Measurements from ENCODE around the gene MPIG6B. TPM values are rescaled to one million over a fixed set of nuclear protein-coding genes. Genes with fewer than 3 reads are reported as not detected.

The MPIG6B gene
- polyA plus RNA-seq, 2 of the 4 experiments (the other 2 are of a cell fraction), result not detected

DNA sequence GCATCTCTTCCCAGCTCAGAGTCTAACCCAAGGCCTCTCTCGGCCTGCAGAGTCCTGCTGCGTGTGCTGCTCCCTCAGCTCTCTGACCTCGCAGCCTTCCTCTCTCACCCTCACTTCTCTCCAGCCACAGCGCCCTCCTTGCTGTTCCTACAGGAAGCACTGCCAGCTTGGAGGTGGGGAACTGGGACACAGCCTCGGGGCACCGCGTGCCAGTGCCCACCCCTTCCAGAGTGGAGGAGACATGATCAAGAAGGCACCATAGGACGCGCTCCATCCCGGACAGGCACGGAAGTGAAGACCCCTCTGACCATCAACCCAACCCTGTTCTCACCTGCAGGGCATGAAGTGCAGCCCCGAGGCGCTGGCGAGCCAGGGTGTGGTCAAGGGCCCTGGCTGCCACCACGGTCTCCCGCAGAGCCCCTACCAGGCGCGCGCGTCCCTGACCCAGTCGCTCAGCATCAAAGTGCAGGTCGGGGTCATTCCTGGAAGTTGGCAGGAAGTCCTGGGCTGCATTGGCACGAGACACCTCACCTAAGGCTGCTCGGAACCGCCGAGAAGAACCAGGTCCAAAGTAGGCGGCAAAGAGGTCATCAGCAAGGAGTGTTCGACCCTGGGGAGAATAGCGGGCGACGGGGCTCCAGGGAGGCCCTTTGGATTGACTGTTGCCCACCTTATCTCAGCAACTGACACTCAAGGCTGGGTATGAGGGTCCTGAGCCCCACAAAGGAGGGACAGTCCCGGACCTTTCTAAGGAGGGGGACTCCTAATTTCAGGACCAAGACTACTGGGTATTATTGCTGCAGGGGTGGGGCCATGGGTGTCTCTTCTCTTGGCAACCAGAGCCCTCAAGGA, 52.7 kb downstream of the MPIG6B start:
- TF ChIP-seq CHD4 (IDR thresholded peaks at IDR 0.05; ENCODE audit: borderline replicate concordance) (no peak), CHD2 (IDR thresholded peaks at IDR 0.05; ENCODE audit: low read length, partially characterized antibody) (no peak), SREBF2 (IDR thresholded peaks at IDR 0.05) (no peak), NPAS2 (CRISPR knock-in tag; IDR thresholded peaks at IDR 0.05; ENCODE audit: borderline replicate concordance) (no peak), SMC3 (IDR thresholded peaks at IDR 0.05) (no peak), EHMT2 (IDR thresholded peaks at IDR 0.05; ENCODE audit: low read depth) (no peak), HEYL (CRISPR knock-in tag; IDR thresholded peaks at IDR 0.05) (no peak), HDAC2 (IDR thresholded peaks at IDR 0.05) (no peak), BHLHE40 (IDR thresholded peaks at IDR 0.05; ENCODE audit: low read depth, low read length) (no peak)
- TF ChIP-seq, protein P1, sequence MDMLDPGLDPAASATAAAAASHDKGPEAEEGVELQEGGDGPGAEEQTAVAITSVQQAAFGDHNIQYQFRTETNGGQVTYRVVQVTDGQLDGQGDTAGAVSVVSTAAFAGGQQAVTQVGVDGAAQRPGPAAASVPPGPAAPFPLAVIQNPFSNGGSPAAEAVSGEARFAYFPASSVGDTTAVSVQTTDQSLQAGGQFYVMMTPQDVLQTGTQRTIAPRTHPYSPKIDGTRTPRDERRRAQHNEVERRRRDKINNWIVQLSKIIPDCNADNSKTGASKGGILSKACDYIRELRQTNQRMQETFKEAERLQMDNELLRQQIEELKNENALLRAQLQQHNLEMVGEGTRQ (IDR thresholded peaks at IDR 0.05), result no peak
- TF ChIP-seq, protein P2, sequence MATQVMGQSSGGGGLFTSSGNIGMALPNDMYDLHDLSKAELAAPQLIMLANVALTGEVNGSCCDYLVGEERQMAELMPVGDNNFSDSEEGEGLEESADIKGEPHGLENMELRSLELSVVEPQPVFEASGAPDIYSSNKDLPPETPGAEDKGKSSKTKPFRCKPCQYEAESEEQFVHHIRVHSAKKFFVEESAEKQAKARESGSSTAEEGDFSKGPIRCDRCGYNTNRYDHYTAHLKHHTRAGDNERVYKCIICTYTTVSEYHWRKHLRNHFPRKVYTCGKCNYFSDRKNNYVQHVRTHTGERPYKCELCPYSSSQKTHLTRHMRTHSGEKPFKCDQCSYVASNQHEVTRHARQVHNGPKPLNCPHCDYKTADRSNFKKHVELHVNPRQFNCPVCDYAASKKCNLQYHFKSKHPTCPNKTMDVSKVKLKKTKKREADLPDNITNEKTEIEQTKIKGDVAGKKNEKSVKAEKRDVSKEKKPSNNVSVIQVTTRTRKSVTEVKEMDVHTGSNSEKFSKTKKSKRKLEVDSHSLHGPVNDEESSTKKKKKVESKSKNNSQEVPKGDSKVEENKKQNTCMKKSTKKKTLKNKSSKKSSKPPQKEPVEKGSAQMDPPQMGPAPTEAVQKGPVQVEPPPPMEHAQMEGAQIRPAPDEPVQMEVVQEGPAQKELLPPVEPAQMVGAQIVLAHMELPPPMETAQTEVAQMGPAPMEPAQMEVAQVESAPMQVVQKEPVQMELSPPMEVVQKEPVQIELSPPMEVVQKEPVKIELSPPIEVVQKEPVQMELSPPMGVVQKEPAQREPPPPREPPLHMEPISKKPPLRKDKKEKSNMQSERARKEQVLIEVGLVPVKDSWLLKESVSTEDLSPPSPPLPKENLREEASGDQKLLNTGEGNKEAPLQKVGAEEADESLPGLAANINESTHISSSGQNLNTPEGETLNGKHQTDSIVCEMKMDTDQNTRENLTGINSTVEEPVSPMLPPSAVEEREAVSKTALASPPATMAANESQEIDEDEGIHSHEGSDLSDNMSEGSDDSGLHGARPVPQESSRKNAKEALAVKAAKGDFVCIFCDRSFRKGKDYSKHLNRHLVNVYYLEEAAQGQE (IDR thresholded peaks at IDR 0.05), result no peak
- Histone ChIP-seq H3K4me1 (peaks cover 32% of the 10 kb centered on the region), H3K9me3 (no peaks in the 10 kb centered on the region), H3K4me2 (peak overlapping the region; percentile 89), H3K27ac (peak overlapping the region; percentile 70 to 86; a peak in 5 of 6 replicates), H3K4me3 (no peak overlapping the region)
- ChIA-PET POLR2A (interaction anchor here (1.8 kb wide), 1 partner anchor 52 kb away, joined by 6 read pairs; the partner anchor contains the start of gene HSPA1B), CTCF (interaction anchor here (0.7 to 4.6 kb wide), 6 partner anchors 9 to 47 kb away, joined by 3 to 18 read pairs (median 4); partner anchors contain the start of genes DDAH2 and LSM2)
- ATAC-seq, result peak in 1 of 2 experiments; percentile 5; a peak in 3 of 6 replicates
- FAIRE-seq, result no peak
- DNase-seq (ENCODE audit: low read depth in 1 of 2, low spot score in 1 of 2), result no peak
- 87% methylated on average over 14 of the region's 32 CpGs for WGBS (ENCODE audit: missing lambda C conversion rate)

Small RNAs within 50 kb of the gene (small RNA-seq; reads per million reads assigned to genes)
- 0 reads per million in 6 experiments for gene LY6G6D
- gene MIR4646, result 0 reads per million in 6 experiments
- gene MSH5-SAPCD1, result 0 reads per million in 6 experiments
- 0 reads per million in 6 experiments for gene RNU6-850P
- gene SAPCD1, result 0 reads per million in 6 experiments

Other genes with a start within 250 kb of the MPIG6B start
Only the 30 nearest of the 42 such genes appear.
- 0.07 TPM in 1 of 2 replicates, not detected in the other for gene LTA, start 151.1 kb upstream of the MPIG6B start, polyA plus RNA-seq (2011; rRNA removed)
- 0.07 to 0.08 TPM in 2 of 3 replicates, not detected in the other for gene LTA, start 151.1 kb upstream of the MPIG6B start, polyA plus RNA-seq (2017; fragmentation: RNase III; extraction: RNeasy Plus Mini Kit Qiagen cat#74134 plus additional on column Dnase treatment)
- gene TNF, start 147.8 kb upstream of the MPIG6B start, polyA plus RNA-seq (2011; rRNA removed), result 0.07 TPM in 1 of 2 replicates, not detected in the other
- gene TNF, start 147.8 kb upstream of the MPIG6B start, polyA plus RNA-seq (2017; fragmentation: RNase III; extraction: RNeasy Plus Mini Kit Qiagen cat#74134 plus additional on column Dnase treatment), result not detected in 3 replicates
- 0.13 and 0.26 TPM in 2 replicates for gene LTB, start 140.9 kb upstream of the MPIG6B start, polyA plus RNA-seq (2011; rRNA removed)
- 0.14 to 0.57 TPM (median 0.33 TPM) in 3 replicates for gene LTB, start 140.9 kb upstream of the MPIG6B start, polyA plus RNA-seq (2017; fragmentation: RNase III; extraction: RNeasy Plus Mini Kit Qiagen cat#74134 plus additional on column Dnase treatment)
- gene LST1, start 137.1 kb upstream of the MPIG6B start, polyA plus RNA-seq (2011; rRNA removed), result 0.17 and 0.19 TPM in 2 replicates
- 0.26 to 0.47 TPM in 2 of 3 replicates, not detected in the other for gene LST1, start 137.1 kb upstream of the MPIG6B start, polyA plus RNA-seq (2017; fragmentation: RNase III; extraction: RNeasy Plus Mini Kit Qiagen cat#74134 plus additional on column Dnase treatment)
- not detected in 2 replicates for gene NCR3, start 130.4 kb upstream of the MPIG6B start, polyA plus RNA-seq (2011; rRNA removed)
- gene NCR3, start 130.4 kb upstream of the MPIG6B start, polyA plus RNA-seq (2017; fragmentation: RNase III; extraction: RNeasy Plus Mini Kit Qiagen cat#74134 plus additional on column Dnase treatment), result not detected in 3 replicates
- not detected in 2 replicates for gene AIF1, start 108.1 kb upstream of the MPIG6B start, polyA plus RNA-seq (2011; rRNA removed)
- not detected in 3 replicates for gene AIF1, start 108.1 kb upstream of the MPIG6B start, polyA plus RNA-seq (2017; fragmentation: RNase III; extraction: RNeasy Plus Mini Kit Qiagen cat#74134 plus additional on column Dnase treatment)
- gene PRRC2A, start 102.7 kb upstream of the MPIG6B start, polyA plus RNA-seq (2011; rRNA removed), result 26.0 and 28.0 TPM in 2 replicates
- gene PRRC2A, start 102.7 kb upstream of the MPIG6B start, polyA plus RNA-seq (2017; fragmentation: RNase III; extraction: RNeasy Plus Mini Kit Qiagen cat#74134 plus additional on column Dnase treatment), result 60.7 to 63.0 TPM (median 61.1 TPM) in 3 replicates
- gene BAG6, start 70.7 kb upstream of the MPIG6B start, polyA plus RNA-seq (2011; rRNA removed), result 50.4 and 59.4 TPM in 2 replicates
- gene BAG6, start 70.7 kb upstream of the MPIG6B start, polyA plus RNA-seq (2017; fragmentation: RNase III; extraction: RNeasy Plus Mini Kit Qiagen cat#74134 plus additional on column Dnase treatment), result 107 to 123 TPM (median 121 TPM) in 3 replicates
- 2.6 and 4.1 TPM in 2 replicates for gene APOM, start 67.5 kb upstream of the MPIG6B start, polyA plus RNA-seq (2011; rRNA removed)
- gene APOM, start 67.5 kb upstream of the MPIG6B start, polyA plus RNA-seq (2017; fragmentation: RNase III; extraction: RNeasy Plus Mini Kit Qiagen cat#74134 plus additional on column Dnase treatment), result 1.5 to 2.1 TPM (median 1.9 TPM) in 3 replicates
- gene C6orf47, start 62.6 kb upstream of the MPIG6B start, polyA plus RNA-seq (2011; rRNA removed), result 6.0 and 6.1 TPM in 2 replicates
- gene C6orf47, start 62.6 kb upstream of the MPIG6B start, polyA plus RNA-seq (2017; fragmentation: RNase III; extraction: RNeasy Plus Mini Kit Qiagen cat#74134 plus additional on column Dnase treatment), result 10.7 to 13.6 TPM (median 11.9 TPM) in 3 replicates
- gene GPANK1, start 58.4 kb upstream of the MPIG6B start, polyA plus RNA-seq (2011; rRNA removed), result 10.0 and 11.0 TPM in 2 replicates
- gene GPANK1, start 58.4 kb upstream of the MPIG6B start, polyA plus RNA-seq (2017; fragmentation: RNase III; extraction: RNeasy Plus Mini Kit Qiagen cat#74134 plus additional on column Dnase treatment), result 9.7 to 11.7 TPM (median 11.0 TPM) in 3 replicates
- gene CSNK2B, start 57.3 kb upstream of the MPIG6B start, polyA plus RNA-seq (2011; rRNA removed), result 41.8 and 61.0 TPM in 2 replicates
- 134 to 141 TPM (median 141 TPM) in 3 replicates for gene CSNK2B, start 57.3 kb upstream of the MPIG6B start, polyA plus RNA-seq (2017; fragmentation: RNase III; extraction: RNeasy Plus Mini Kit Qiagen cat#74134 plus additional on column Dnase treatment)
- gene LY6G5B, start 53.4 kb upstream of the MPIG6B start, polyA plus RNA-seq (2011; rRNA removed), result 5.9 and 6.7 TPM in 2 replicates
- gene LY6G5B, start 53.4 kb upstream of the MPIG6B start, polyA plus RNA-seq (2017; fragmentation: RNase III; extraction: RNeasy Plus Mini Kit Qiagen cat#74134 plus additional on column Dnase treatment), result 9.0 to 12.3 TPM (median 9.9 TPM) in 3 replicates
- gene LY6G5C, start 42.3 kb upstream of the MPIG6B start, polyA plus RNA-seq (2011; rRNA removed), result 1.2 and 1.6 TPM in 2 replicates
- 1.5 to 1.9 TPM (median 1.6 TPM) in 3 replicates for gene LY6G5C, start 42.3 kb upstream of the MPIG6B start, polyA plus RNA-seq (2017; fragmentation: RNase III; extraction: RNeasy Plus Mini Kit Qiagen cat#74134 plus additional on column Dnase treatment)
- gene ABHD16A, start 20.0 kb upstream of the MPIG6B start, polyA plus RNA-seq (2011; rRNA removed), result 22.3 and 22.6 TPM in 2 replicates
- gene ABHD16A, start 20.0 kb upstream of the MPIG6B start, polyA plus RNA-seq (2017; fragmentation: RNase III; extraction: RNeasy Plus Mini Kit Qiagen cat#74134 plus additional on column Dnase treatment), result 14.5 to 16.6 TPM (median 16.2 TPM) in 3 replicates
- gene LY6G6F, start 16.5 kb upstream of the MPIG6B start, polyA plus RNA-seq (2011; rRNA removed), result not detected in 2 replicates
- gene LY6G6F, start 16.5 kb upstream of the MPIG6B start, polyA plus RNA-seq (2017; fragmentation: RNase III; extraction: RNeasy Plus Mini Kit Qiagen cat#74134 plus additional on column Dnase treatment), result not detected in 3 replicates
- gene LY6G6D, start 8.0 kb upstream of the MPIG6B start, polyA plus RNA-seq (2011; rRNA removed), result not detected in 2 replicates
- gene LY6G6D, start 8.0 kb upstream of the MPIG6B start, polyA plus RNA-seq (2017; fragmentation: RNase III; extraction: RNeasy Plus Mini Kit Qiagen cat#74134 plus additional on column Dnase treatment), result not detected in 3 replicates
- 0.08 and 0.11 TPM in 2 replicates for gene LY6G6C, start 1.6 kb upstream of the MPIG6B start, polyA plus RNA-seq (2011; rRNA removed)
- gene LY6G6C, start 1.6 kb upstream of the MPIG6B start, polyA plus RNA-seq (2017; fragmentation: RNase III; extraction: RNeasy Plus Mini Kit Qiagen cat#74134 plus additional on column Dnase treatment), result 0.11 to 0.21 TPM in 2 of 3 replicates, not detected in the other
- 19.3 and 20.6 TPM in 2 replicates for gene DDAH2, start 5.9 kb downstream of the MPIG6B start, polyA plus RNA-seq (2011; rRNA removed)
- gene DDAH2, start 5.9 kb downstream of the MPIG6B start, polyA plus RNA-seq (2017; fragmentation: RNase III; extraction: RNeasy Plus Mini Kit Qiagen cat#74134 plus additional on column Dnase treatment), result 44.8 to 57.3 TPM (median 54.5 TPM) in 3 replicates
- 346 and 397 TPM in 2 replicates for gene CLIC1, start 13.2 kb downstream of the MPIG6B start, polyA plus RNA-seq (2011; rRNA removed)
- 249 to 283 TPM (median 251 TPM) in 3 replicates for gene CLIC1, start 13.2 kb downstream of the MPIG6B start, polyA plus RNA-seq (2017; fragmentation: RNase III; extraction: RNeasy Plus Mini Kit Qiagen cat#74134 plus additional on column Dnase treatment)
- 36.5 and 42.6 TPM in 2 replicates for gene MSH5, start 16.6 kb downstream of the MPIG6B start, polyA plus RNA-seq (2011; rRNA removed)
- gene MSH5, start 16.6 kb downstream of the MPIG6B start, polyA plus RNA-seq (2017; fragmentation: RNase III; extraction: RNeasy Plus Mini Kit Qiagen cat#74134 plus additional on column Dnase treatment), result 17.1 to 18.8 TPM (median 17.4 TPM) in 3 replicates
- 3.3 and 6.9 TPM in 2 replicates for gene SAPCD1, start 39.3 kb downstream of the MPIG6B start, polyA plus RNA-seq (2011; rRNA removed)
- 5.8 to 7.5 TPM (median 7.1 TPM) in 3 replicates for gene SAPCD1, start 39.3 kb downstream of the MPIG6B start, polyA plus RNA-seq (2017; fragmentation: RNase III; extraction: RNeasy Plus Mini Kit Qiagen cat#74134 plus additional on column Dnase treatment)
- 1.1 TPM in 2 replicates for gene VWA7, start 54.0 kb downstream of the MPIG6B start, polyA plus RNA-seq (2011; rRNA removed)
- gene VWA7, start 54.0 kb downstream of the MPIG6B start, polyA plus RNA-seq (2017; fragmentation: RNase III; extraction: RNeasy Plus Mini Kit Qiagen cat#74134 plus additional on column Dnase treatment), result 0.95 to 1.1 TPM (median 0.98 TPM) in 3 replicates
- 17.7 and 24.7 TPM in 2 replicates for gene VARS1, start 72.4 kb downstream of the MPIG6B start, polyA plus RNA-seq (2011; rRNA removed)
- 57.2 to 58.4 TPM (median 58.3 TPM) in 3 replicates for gene VARS1, start 72.4 kb downstream of the MPIG6B start, polyA plus RNA-seq (2017; fragmentation: RNase III; extraction: RNeasy Plus Mini Kit Qiagen cat#74134 plus additional on column Dnase treatment)
- gene LSM2, start 83.6 kb downstream of the MPIG6B start, polyA plus RNA-seq (2011; rRNA removed), result 54.7 and 73.8 TPM in 2 replicates
- 58.9 to 65.3 TPM (median 59.6 TPM) in 3 replicates for gene LSM2, start 83.6 kb downstream of the MPIG6B start, polyA plus RNA-seq (2017; fragmentation: RNase III; extraction: RNeasy Plus Mini Kit Qiagen cat#74134 plus additional on column Dnase treatment)
- gene HSPA1L, start 91.9 kb downstream of the MPIG6B start, polyA plus RNA-seq (2011; rRNA removed), result 1.2 and 1.6 TPM in 2 replicates
- 1.2 to 1.7 TPM (median 1.4 TPM) in 3 replicates for gene HSPA1L, start 91.9 kb downstream of the MPIG6B start, polyA plus RNA-seq (2017; fragmentation: RNase III; extraction: RNeasy Plus Mini Kit Qiagen cat#74134 plus additional on column Dnase treatment)
- 88.2 and 122 TPM in 2 replicates for gene HSPA1A, start 92.2 kb downstream of the MPIG6B start, polyA plus RNA-seq (2011; rRNA removed)
- gene HSPA1A, start 92.2 kb downstream of the MPIG6B start, polyA plus RNA-seq (2017; fragmentation: RNase III; extraction: RNeasy Plus Mini Kit Qiagen cat#74134 plus additional on column Dnase treatment), result 129 to 204 TPM (median 194 TPM) in 3 replicates
- gene HSPA1B, start 104.4 kb downstream of the MPIG6B start, polyA plus RNA-seq (2011; rRNA removed), result 52.7 and 70.6 TPM in 2 replicates
- 56.7 to 125 TPM (median 98.6 TPM) in 3 replicates for gene HSPA1B, start 104.4 kb downstream of the MPIG6B start, polyA plus RNA-seq (2017; fragmentation: RNase III; extraction: RNeasy Plus Mini Kit Qiagen cat#74134 plus additional on column Dnase treatment)
- 15.8 and 20.6 TPM in 2 replicates for gene NEU1, start 139.4 kb downstream of the MPIG6B start, polyA plus RNA-seq (2011; rRNA removed)
- 12.8 to 19.2 TPM (median 16.0 TPM) in 3 replicates for gene NEU1, start 139.4 kb downstream of the MPIG6B start, polyA plus RNA-seq (2017; fragmentation: RNase III; extraction: RNeasy Plus Mini Kit Qiagen cat#74134 plus additional on column Dnase treatment)
- 0.24 and 0.27 TPM in 2 replicates for gene SLC44A4, start 155.6 kb downstream of the MPIG6B start, polyA plus RNA-seq (2011; rRNA removed)
- not detected in 3 replicates for gene SLC44A4, start 155.6 kb downstream of the MPIG6B start, polyA plus RNA-seq (2017; fragmentation: RNase III; extraction: RNeasy Plus Mini Kit Qiagen cat#74134 plus additional on column Dnase treatment)